HG03025 (cell line): ENCODE data around the gene TMEM132C.

Experiments
- ATAC-seq: cut with Tn5 transposase; IDR thresholded peaks from one replicate; pipeline ENCODE4 v1.9.1; 2021; ENCODE audit warnings: mild to moderate bottlenecking, moderate library complexity; ENCODE audit not compliant: unreplicated experiment, low FRiP score

The TMEM132C gene

GRCh38 chr12:128286970-128287369 lies 20.0 kb downstream of the TMEM132C start:
- no peak for ATAC-seq

DNA sequence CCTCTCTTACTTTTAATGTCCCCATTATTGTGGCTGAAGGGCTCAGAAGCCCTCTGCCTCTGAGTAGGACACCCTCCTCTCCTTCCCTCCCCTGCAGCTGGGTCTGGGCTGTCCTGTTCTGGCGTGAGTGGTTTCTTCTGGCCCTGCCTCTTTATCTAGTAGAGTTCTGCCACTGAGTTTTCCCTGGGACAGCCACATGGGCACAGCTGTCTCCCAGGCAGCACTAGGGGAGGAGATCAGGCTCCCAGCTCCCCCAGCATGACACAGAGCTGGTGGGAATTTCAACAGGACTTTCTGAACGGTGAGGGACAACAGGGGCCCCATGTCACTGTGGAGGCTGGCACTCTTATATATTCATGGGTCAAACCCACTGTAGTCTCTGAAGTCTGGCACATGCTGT lies 21.4 kb downstream of the TMEM132C start:
- ATAC-seq, result no peak

DNA sequence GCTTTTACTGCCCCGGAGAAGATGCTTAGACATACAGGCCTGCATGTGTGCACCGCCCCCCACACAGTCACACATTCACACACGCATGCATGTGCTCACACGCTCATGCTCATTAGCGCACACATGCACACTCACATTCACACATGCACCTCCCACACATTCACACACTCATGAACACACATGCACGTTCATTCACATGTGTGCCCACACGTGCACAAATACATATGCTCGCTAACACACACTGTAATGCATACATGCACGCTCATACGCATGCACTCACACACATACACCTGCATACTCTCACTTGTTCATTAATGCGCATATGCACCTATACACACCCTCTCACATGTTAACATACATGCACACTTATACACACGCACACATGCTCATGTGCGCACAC lies 21.9 kb downstream of the TMEM132C start:
- no peak for ATAC-seq

DNA sequence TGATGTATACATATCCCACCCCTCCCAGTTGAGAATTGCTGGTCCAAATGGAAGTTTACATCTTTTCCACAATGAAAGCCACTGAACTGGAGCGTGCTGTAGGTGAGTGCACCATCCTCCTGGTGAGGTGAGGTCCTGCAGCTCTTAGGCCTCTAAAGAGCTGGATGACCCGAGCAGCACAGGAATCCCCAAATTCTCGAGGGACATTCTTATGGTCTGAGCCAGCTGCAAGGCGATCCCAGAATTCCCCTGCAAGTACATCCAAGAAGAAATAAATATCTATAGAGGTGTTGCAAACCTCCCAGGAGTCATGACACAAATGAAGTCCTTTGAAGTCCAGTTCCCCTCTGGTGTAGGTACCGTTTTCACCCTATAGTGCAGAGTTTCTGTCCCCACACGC lies 24.0 kb downstream of the TMEM132C start:
- no peak for ATAC-seq

DNA sequence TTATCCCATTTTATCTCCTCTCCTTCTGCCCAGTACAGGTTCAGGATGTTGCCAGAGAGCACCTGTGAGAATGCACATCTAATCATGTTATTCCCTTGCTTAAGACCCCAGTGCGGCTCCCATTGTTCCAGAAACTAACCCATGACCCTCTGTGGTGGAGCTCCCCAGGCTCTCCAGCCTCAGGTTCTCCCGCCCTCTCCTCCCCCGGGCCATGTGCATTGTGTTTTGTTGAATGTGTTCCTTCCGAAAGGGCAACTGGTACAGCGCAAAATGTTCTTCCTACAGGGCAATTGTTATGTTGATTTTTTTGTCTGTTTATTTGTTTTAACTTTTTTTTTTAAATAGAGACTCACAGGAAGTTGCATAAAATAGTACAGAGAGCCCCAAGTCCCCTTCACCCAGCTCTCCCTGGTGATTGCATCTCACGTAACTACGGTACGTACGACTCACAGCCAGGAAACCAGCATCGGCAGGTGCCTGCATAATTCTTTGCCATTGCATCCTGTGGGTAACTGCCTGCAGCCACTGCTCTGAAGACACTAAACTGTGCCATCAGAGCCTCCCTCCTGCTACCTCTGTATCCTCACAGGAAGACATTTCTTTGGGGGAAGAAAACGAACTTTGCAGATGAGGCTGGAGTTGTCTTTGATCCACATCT lies 31.2 kb downstream of the TMEM132C start:
- no peak for ATAC-seq

DNA sequence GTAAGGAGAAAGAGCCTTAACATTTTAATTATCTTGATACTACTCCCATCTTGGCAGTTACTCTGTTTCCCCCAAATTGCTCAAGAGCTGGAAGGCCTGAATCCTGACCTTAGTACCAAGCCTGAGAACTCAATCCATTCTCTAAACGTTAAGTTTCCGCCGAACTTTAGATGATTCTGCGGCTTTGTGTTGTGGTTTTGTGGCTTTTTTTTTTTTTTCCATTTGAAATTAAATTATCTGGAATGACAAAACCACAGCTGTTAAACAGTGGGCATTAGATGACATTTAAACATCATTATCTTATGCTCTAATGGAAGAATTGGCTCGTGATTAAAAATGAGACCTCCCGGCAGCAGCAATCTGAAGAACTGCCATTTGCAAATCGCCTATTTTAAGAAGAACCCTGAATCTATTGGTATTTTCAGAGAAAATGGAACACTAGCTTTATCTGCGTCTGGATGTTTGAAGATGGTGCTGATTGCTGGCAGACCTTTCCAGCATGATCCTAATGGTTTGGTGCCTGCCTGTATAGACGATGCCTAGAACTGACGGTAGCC lies 38.4 kb downstream of the TMEM132C start:
- no peak for ATAC-seq

GRCh38 chr12:128307791-128308190 lies 40.8 kb downstream of the TMEM132C start:
- no peak for ATAC-seq

GRCh38 chr12:128312661-128313060 lies 45.7 kb downstream of the TMEM132C start:
- ATAC-seq, result no peak

GRCh38 chr12:128313931-128314330 lies 47.0 kb downstream of the TMEM132C start:
- no peak for ATAC-seq

DNA sequence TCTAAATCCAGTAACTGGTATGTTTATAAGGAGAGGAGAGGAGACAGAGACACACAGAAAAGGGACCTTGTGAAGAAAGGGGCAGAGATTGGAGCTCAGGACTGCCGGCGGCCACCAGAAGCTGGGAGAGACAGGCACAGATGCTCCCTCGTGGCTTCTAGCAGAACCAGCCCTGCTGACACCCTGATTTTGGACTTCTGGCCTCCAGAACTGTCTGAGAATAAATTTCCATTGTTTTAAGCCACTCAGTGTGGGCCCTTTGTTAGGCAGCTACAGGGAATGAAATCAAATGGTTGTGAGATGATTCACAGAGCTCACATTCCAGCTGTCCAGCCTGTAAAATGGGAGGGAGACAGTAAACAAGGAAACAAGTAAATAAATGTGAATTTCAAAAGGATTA lies 47.6 kb downstream of the TMEM132C start:
- no peak for ATAC-seq

- no peak for ATAC-seq
Observed at GRCh38 chr12:128316078-128316477, 49.1 kb downstream of the TMEM132C start.

- ATAC-seq, result no peak
Observed at GRCh38 chr12:128316973-128317526, 50.1 kb downstream of the TMEM132C start.

GRCh38 chr12:128318341-128318740 lies 51.4 kb downstream of the TMEM132C start:
- ATAC-seq, result no peak

DNA sequence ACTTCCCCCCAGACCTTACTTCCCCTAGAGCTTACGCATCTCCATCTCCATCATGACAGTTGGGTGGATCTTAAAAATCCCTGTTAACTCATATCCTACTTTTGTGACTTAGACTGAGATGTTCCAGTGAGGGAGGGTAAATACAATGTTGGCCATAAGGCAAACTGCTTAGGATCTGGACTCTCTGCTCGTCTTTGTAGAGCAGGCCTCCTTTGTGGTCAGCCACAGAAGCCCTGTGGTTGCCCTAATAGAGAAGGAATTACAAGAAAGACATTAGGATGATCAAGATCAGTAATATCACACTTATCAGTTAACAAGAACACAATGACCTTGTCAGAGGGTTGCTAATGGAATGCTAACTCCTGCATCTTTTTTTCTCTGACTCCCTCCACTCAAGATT lies 52.0 kb downstream of the TMEM132C start:
- no peak for ATAC-seq

- no peak for ATAC-seq
Observed at GRCh38 chr12:128322341-128322740, 55.4 kb downstream of the TMEM132C start.

DNA sequence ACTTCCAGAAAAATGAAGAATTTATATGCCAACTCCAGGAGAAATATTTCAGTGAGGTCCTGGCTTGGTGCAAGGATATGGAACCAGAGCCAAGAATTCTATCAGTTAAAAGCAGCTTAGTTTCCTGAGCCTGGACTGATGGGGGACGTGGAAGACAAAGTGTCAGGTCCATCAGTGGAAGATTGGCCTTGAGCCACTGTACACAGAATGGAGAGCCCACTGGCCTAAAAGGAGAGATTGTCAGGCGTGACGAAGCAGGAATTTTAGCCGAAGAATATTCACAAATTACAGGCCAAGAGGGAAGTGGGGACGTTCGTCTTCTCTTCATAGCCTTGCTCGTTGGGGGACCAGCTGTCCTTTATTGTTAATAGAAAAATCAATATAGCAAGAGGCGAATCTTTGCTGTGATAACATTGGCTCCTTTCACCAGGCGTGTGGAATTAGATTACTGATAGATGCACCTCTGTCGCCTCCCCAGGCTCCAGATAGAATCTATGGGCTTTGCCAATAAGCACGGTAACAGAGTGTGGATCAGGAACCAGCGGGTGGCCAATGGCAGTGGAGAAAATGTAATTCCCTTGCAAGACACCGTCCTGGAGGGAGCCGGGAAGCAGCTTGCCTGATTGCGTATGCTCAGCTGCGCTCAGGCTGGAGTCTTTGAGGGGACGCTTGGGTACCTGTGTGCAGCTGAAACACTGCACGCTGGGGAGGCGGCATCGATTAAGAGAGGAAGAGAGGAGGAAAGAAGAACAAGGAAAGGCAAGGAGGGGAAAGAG lies 56.4 kb downstream of the TMEM132C start:
- no peak for ATAC-seq

DNA sequence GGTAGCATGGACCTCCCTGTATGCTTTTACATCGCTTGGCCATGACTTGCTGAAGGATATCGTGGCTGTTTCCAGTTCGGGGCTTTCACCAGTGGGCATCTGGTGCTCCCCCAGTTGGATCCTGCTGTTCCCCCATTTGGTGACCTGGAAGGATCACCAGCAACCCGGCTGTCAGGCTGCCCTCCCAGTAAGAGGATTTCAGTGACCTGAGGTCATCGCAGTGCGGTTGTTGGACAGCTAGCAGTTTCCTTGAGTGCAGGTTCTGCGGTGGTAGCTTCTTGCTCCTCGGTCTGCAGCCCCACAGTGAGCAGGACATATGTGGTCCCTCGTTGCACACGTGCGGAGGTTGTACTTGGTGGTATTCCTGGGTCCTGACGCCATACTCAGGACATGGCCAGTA lies 58.7 kb downstream of the TMEM132C start:
- ATAC-seq, result no peak

- ATAC-seq, result no peak
Observed at GRCh38 chr12:128326406-128326805, 59.4 kb downstream of the TMEM132C start.

DNA sequence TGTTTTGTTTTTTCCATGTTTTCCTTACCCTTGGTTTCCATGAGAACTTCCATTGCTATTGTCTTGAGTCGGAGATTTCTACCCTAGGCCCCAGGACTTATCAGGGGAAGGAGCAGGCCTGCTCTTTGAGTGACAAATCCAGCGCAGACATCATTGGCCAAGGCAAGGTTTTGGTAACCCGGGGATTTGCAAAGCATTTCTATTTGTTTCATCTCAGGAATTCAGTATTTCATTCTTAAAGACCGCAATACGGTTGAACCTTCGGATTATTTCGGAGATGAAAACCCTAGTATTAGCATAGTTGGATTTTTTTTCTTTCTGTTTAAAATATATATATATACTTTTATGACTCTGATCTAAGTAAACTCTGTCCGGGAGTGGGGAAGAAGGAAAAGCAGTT lies 62.0 kb downstream of the TMEM132C start:
- no peak for ATAC-seq

GRCh38 chr12:128336204-128337070 lies 69.5 kb downstream of the TMEM132C start:
- ATAC-seq, result no peak

DNA sequence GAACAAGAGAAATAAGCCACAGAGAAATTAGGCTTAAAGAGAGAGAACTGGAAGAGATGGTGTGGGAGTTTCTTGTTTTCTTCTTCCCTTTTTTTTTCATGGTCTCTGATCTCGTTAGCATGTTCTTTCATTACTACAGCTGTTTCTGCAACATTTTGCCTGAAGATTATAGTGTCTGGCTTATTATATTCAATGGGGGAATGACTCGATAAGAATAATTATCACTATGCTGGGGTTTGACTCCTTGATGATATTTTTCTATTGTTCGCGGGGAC lies 70.0 kb downstream of the TMEM132C start:
- no peak for ATAC-seq
